SIG-M5 (cell line): ENCODE measurements around the gene DCAF4.
"Not testable (repeated sequence)": the region's sequence is repeated elsewhere in the genome, so short reads cannot be mapped to it uniquely, and the experiment has no call there.

Experiments
- DNase-seq: peaks from one replicate; lab custom pipeline; 2025; lab: John Stamatoyannopoulos, UW

The DCAF4 gene

DNA sequence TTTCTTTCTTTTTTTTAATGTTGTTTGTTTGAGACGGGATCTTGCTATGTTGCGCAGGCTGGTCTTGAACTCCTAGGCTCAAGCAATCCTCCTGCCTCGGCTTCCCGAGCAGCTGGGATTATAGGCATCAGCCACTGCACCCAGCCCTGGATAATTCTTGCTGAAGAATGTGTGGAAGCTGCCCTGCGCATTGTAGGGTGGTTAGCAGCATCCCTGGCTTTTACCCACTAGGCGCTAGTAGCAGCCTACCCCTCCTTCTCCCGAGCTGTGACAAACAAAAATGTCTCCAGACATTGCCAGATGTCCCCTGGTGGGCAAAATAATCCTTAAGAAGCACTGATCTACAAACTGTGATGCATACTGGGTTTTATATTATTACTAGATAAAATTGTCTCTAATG, 6.6 kb downstream of the DCAF4 start:
- DNase-seq = no peak

DNA sequence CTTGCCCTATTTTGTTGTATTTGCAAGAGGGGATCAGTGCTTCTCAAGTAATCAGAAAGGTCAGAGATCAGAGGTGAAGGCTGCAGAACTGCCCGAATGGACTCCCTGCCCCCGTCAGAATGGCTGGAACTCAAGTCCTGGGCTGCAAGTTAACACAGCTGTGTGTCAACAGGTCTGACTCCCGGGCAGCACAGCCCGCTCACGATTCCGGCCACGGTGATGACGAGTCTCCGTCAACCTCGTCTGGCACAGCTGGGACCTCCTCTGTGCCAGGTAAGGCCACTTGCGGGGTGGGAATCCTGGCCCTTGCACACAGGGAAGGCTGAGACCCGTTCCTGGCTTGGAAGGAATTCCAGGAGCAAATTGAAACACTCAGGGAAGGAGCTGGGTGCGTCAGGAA, 13.4 kb downstream of the DCAF4 start:
- DNase-seq = no peak

DNA sequence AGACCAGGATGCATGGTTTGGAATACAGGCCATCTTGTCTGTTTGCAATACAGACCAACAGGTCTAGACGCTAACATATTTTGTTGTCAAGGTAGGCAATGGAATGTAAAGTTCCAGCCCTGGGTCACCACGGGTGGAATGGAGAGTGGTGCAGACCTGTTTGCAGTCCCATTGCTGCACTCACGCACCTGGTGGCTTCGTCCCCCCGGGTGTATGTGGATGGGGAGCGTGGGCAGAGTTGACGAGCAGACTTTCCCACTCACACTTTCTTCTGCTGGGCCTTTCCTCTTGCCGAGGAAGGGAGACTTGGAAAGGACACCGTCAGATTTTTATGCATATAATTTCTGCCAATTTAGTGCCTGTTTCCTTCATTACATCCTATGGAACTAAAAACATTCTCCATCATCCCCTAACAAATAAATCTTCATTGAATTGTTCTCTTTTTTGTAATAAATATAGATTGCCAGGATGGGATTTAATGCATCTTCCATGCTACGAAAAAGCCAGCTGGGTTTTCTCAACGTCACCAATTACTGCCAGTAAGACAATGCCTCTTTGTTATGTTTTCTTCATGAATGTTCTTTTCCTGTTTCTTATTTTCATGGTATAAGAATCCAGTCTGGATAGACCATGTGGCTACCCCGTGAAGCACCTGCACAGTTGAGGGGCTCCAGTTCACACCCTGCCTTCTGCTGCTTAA, 15.2 kb downstream of the DCAF4 start:
- DNase-seq = no peak

DNA sequence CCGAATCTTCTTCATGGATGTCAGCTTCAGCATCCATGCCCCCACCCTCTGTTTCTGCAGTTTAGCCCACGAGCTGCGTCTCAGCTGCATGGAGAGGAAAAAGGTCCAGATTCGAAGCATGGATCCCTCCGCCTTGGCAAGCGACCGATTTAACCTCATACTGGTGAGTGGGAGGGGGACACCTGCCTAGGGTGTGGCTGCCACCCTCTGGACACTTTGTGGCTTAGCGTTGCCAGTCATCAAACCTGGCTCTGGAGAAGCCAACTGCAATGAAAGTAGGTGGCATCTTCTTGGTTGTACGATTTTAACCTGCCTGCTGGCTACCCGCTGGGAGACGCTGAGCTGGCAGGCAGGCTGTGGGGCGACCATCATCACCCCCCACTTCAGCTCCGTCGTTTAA, 16.7 kb downstream of the DCAF4 start:
- DNase-seq = no peak

DNA sequence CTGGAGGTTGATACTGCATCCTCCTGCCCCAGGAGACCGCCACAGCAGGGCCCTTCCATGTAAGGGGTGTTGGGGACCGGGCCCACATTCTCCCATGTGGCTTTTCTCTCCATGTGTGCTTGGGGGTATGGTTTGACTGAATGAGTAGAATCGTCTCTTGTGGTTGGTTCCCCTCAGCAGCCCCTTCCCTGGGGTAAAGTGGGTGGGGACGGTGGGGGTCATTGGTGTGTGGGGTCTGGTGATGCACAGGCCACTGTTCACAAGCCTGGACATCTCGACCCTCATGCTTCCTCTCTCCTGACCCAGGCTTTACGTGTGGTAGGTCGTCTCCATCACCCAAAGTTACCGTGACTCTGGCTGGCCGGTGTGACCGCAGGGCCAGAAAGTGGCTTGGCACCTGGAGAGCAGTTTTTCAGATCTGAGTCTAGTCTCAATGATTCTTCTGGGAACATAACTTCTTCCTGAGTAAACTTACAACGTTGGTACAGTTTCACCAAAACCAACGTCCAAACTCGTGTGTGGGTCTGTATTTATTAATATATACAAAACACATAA, 17.7 kb downstream of the DCAF4 start:
- DNase-seq = no peak

DNA sequence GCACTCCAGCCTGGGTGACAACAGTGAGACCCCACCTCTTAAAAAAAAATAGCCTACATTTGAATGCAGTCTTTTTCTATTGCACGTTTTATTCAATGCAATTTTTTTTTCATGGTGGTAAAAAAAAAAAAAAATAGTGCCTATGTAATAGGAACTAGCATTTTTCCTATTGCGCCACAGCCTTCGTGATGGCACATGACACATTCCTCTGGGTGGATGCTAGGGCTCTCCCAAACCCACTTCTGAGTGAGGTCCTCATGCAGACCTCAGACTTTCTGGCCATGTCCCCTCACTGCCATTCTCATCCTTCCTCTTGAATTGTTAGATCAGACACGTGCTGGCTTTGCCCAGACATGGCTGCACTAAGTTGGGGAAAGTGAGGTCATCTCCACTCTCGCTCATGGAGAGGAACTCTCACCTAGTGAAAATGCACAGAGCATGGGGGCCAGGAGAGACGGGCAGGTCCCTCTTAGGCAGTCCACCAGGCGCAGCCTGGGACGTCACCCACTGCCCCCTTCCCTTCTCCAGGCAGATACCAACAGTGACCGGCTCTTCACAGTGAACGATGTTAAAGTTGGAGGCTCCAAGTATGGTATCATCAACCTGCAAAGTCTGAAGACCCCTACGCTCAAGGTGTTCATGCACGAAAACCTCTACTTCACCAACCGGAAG, 19.2 kb downstream of the DCAF4 start:
- DNase-seq = no peak

DNA sequence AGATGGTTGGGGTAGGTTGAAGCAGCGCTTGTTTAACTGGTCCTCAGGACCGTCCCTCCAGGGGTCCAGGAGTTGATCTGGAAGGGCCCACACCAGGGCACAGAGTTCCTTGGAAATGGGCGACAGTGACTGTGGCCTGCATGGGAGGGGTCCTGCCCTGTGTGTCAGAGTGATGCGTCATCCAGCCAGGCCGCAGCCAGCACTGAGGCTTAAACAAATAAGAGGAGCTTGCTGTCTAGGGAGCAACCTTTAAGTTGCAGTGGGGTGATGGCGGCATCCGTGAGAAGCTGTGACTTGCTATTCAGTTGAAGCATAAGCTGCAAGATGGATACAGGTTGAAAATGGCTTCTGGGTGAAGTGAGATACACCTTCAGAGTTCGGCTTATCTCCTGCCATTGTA, 20.2 kb downstream of the DCAF4 start:
- DNase-seq = no peak

DNA sequence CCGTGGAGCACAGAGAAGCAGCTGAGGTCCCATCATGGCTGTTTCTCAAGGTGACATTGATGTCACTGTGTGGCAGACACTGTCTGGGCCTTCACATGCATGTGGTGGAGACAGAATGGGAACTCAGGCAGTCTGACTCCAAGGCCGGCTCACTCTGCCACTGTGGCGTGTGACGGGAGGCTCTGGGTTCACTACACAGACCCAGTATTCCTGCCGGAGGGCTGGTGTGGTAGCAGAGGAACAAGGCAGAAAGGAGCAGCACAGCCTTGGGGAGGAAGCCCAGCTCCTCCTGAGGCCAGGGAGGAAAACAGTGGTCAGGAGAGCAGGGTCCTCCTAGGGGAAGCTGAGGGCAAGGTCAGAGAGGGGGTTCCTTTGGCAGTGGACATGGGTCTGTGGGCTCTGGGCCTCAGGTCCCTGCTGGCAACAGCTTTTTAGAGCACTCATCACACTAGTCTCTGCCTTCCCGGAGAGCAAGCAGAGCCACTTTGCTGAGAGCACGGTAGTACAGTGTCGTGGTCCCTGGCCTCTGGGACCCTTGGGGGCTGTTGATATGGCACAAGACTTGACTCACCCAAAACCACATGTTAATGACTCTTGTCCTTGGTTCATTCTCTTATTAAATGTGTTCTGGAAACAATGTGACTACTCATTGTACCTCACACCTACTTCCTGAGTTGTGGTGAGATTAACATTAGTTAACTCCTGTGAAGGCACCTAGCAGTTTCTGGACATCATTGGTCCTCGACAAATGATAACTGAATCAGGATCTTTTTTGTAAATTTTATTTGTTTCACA, 21.3 kb downstream of the DCAF4 start:
- DNase-seq = no peak

DNA sequence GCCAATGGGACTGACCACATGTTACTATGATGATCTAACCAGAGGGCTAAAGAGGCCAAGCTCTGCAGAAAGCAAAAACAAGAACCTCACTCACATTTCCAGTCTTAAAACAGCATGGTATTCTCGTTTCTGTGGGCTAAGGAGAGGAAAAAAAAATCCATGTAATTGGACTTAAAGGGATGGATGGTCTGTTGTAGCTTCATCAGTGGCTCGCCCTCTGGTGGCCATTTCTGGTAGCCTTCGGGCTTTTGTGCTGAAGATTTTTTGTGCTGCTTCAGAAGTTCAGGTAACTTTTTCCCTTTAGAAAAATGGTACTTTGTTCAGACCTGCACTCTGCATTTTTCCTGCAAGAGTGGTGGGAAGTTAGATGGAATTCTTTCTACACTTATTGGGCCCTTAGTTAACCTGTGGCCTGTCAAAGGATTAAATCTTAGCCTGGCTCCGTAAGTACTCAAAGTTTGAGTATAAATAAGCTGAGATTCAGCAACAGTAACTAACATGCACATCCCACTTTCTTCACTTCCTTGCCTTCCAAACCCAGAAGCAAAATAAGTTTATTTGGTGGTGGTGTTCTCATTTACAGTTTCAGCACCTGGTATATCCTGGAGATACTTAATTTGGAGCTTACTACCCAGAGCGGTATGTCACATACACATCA, 22.3 kb downstream of the DCAF4 start:
- no peak for DNase-seq

DNA sequence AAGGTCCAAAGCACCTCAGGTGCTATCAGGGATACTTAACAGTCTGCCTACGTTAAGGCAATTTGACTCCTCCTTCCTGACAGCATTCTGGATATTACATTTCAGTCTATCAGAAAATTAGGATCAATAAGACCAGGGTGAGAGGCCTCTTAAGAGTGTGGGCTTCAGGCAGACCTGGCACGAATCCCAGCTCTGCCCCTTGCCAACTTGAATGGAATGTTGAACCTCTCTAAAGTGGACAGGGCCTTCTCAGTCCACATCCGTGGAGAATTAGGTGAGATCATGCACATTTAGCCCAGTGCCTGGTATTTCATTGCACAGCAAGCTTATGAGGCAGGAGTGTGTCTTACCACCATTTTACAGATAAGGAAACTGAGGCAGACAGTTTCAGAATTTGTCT, 25.9 kb downstream of the DCAF4 start:
- DNase-seq = no peak

DNA sequence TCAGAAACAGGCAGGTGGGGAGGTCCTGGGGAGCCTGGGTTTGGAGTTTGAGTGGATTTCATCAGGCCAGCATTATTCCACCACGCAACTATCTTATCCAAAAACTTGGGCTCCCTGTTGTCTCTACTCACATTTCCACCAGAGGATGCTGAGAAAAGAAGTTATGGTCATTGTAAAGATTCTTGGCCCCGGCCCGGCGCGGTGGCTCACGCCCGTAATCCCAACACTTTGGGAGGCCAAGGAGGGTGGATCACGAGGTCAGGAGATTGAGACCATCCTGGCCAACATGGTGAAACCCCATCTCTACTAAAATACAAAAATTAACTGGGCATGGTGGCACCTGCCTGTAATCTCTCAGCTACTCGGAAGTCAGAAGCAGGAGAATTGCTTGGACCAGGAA, 30.5 kb downstream of the DCAF4 start:
- not testable (repeated sequence) for DNase-seq

DNA sequence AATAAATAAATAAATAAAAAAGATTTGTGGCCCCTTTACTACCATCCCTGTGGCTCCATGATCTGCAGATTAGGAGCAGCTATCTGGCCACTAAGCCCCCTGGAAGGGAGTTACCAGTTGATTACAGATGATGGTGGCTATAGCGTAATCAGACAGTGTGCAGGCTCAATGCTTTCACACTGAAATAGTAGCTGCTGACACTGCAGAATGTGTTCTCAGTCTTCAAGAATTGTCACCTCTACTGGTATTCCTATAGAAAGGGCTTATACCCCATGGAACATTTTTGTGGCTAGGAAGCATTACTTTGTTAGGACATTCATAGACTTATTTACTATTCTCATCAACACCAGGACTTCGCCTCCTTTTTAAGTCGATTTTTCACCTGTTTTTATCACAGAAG, 30.9 kb downstream of the DCAF4 start:
- DNase-seq = no peak

DNA sequence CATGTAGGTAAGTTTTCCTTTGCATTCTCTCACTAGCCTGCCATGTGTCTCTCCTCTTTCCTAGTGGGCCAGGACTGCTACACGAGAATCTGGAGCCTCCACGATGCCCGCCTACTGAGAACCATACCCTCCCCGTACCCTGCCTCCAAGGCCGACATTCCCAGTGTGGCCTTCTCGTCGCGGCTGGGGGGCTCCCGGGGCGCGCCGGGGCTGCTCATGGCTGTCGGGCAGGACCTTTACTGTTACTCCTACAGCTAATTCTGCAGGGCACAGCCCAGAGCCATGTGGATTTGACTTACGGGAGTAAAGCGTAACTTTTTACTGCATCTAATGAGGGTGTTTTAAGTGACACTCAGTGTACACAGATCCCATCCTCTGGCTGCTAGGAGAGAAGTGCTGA, 32.3 kb downstream of the DCAF4 start:
- no peak for DNase-seq

DNA sequence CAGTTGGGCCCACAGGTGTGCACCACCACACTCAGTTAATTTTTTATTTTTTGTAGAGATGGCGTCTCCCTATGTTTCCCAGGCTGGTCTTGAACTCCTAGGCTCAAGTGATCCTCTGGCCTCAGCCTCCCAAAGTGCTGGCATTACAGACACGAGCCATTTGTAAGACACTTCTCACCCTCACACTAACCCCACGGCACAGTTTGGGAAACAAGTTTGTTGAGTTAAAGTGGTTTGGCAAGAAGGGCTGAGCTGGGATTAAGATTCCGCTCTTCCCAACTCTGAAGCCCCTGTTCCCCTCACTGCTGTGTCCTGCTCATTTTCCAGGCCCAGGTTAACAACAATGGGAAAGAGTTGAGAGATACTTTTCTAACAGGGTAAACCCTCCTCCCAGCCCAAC, 34.8 kb downstream of the DCAF4 start:
- DNase-seq = not testable (repeated sequence)

DNA sequence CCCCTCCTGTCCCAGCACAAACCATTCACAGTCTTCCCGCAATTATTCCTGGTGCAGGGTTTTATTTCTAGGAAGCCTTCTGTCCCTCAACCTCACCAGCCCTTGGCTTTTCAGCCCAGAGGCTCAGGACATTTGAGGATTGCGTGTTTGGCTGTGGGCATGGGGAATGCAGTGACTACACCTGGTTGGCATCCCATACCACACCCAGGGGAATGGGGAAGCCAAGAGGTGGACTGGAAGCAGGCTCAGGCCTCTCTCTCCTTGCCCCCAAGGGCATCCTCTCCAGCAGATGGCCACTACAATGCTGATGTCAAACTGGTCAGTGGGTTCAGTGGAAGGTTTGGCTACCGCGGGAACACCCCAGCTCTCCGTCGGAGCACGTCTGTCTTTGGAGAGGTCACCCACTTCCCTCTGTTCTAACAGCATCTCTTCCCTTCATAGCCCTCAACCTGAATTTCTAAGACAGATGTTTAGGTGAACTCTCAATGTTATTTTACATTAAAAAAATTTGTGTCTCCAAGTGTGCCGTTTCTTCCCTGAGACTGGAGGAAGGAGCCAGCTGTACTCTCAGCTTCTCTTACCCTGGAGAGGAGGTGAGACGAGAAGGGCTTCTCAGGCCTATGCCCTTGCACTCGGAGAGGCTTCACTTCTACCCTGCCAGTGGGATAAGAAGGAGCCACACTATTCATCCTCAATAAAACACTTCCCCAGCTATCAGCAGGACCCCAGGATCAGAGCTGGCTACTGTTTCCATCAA, 35.5 kb downstream of the DCAF4 start:
- no peak for DNase-seq

DNA sequence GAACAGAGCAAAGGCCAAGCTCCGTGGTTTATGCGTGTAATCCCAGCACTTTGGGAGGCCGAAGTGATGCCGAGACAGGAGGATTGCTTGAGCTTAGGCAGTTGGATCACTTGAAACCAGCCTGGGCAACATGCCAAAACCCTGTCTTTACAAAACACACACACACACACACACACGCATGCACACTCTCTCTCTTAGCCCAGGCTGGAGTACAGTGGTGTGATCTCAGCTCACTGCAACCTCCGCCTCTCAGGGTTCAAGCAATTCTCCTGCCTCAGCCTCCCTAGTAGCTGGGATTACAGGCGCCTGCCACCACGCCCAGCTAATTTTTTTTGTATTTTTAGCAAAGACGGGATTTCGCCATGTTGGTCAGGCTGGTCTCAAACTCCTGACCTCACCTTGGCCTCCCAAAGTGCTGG, 36.1 kb downstream of the DCAF4 start:
- DNase-seq = not testable (repeated sequence)

DNA sequence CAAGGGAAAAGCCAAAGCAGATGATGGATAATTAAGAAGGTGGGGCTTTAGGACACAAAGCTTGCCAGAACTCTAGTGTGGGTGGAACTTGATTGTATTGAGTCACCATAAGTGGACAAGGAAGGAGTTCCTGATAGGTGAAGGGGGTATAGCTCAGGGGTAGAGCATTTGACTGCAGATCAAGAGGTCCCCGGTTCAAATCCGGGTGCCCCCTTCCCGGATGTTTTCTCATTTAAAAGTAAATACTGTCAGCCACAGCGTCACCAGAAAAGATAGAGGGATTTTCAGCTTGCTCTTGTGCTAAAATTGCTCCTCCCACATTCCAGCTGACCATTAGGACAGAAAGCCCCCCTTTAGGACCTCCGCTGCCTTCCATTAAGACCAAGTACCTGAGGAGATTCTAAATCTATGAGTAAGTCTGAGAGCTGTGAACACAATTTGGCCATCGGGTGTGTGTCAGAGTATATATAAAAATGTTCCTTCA, 36.6 kb downstream of the DCAF4 start:
- no peak for DNase-seq

DNA sequence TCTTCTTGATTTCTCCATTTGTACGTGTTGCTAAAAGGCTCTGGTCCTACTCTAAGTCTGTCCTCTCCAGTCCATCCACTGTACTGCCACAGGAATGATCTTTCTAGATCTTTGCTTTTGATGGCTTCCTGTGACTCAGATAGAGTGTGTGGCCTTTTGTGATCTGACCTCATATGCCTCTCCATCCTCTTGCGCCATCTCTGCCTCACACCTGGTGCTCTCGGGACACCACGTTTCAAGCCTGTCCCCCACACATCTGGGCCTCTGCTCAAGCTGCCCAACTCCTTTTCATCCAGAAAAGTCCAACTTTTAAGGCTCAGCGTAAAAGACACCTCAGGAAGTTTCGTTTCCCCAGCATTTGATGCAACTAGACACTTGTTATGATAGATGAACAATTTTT, 39.0 kb downstream of the DCAF4 start:
- DNase-seq = no peak

DNA sequence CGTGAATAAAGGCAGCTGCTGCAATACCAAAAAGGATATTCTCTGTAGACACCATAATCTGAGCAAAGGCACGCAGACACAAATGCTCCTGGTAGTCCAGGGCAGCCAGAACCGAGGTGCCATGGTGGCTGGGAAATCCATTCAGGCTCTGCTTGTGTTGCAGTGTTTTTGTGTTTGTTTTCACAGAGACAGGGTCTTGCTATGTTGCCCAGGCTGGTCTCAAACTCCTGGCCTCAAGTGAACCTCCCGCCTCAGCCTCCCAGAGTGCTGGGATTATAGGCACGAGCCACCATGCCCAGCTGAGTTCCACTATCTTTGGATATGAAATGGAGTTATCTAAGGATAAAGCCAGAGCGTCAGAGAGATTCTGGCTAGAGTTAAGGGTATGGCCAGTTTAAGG, 39.8 kb downstream of the DCAF4 start:
- no peak for DNase-seq

DNA sequence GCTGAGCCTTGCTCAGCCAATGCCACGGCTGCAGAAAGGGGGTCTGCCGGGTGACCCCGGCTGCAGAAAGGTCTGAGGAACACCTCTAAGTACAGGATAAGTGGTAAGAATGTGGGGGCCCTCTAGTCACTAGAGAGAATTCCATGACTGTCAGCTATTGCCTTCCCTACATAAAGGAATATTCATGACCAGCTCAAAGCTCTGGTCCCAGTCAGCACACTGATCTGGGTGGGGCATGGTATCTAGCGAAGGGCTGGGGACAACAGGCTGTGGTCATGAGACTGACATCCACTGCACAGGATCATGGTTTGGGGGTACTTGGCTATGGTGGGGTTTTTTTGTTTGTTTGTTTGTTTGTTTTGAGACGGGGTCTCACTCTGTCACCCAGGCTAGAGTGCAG, 42.1 kb downstream of the DCAF4 start:
- DNase-seq = no peak

DNA sequence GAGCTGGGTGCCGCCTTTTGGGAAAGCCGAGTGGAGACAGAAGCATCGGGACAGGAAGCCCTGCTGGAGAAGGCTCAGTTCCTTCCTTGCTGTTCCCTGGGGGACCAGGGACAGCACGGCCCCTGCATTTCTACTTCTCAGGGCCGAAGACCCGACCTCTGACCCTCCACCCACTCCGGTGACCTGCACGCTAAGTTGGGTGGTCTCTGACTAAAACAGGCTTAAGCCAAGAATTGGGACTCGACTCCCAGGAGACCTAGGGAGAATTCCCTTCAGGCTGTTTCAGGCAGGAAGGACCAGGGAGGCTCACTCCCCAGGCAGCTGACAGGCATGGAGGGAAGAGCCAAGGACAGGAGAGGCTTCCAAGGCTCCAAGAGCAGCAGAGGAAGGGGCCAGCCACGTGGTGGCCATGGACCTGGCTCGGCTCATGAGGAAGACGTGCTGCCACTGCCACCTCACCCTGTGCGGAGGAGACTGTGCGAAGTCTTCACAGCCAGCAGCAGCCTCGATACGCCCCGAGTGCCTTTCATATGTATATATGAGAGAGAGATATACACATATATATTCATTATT, 43.9 kb downstream of the DCAF4 start:
- no peak for DNase-seq
